GM23248 (cell line): ENCODE results near the gene IQSEC3. TPM values are rescaled to one million over a fixed set of nuclear protein-coding genes. Genes with fewer than 3 reads are reported as not detected.

Source experiments
- DNase-seq: peaks from one replicate; pipeline ENCODE4 v3.0.0-alpha.2; 2015
- H2AFZ ChIP-seq: fragments of 200-600 bp; sonication (generic); 2 replicates; pipeline ENCODE4 v1.6.1; 2016; ENCODE audit warnings: antibody characterized with exemption
- H3F3A ChIP-seq: fragments of 200-600 bp; sonication (generic); 2 replicates; pipeline ENCODE4 v1.6.1; 2016; ENCODE audit warnings: mild to moderate bottlenecking, antibody characterized with exemption, mixed run types; ENCODE audit not compliant: insufficient read depth
- H3K27ac ChIP-seq: fragments of 200-600 bp; sonication (generic); 2 replicates; pipeline ENCODE4 v1.5.1; 2016; ENCODE audit warnings: mild to moderate bottlenecking
- H3K27me3 ChIP-seq: fragments of 200-600 bp; sonication (generic); replicated peaks from 2 replicates; pipeline ENCODE4 v1.6.1; 2016; ENCODE audit warnings: mild to moderate bottlenecking; ENCODE audit not compliant: insufficient read depth
- H3K36me3 ChIP-seq: fragments of 200-600 bp; sonication (generic); 2 replicates; pipeline ENCODE4 v1.6.1; 2016; ENCODE audit warnings: low read depth, mild to moderate bottlenecking
- H3K4me1 ChIP-seq: fragments of 200-600 bp; sonication (generic); 2 replicates; pipeline ENCODE4 v1.6.1; 2016; ENCODE audit warnings: mild to moderate bottlenecking; ENCODE audit not compliant: insufficient read depth
- H3K4me2 ChIP-seq: fragments of 200-600 bp; sonication (generic); one replicate; pipeline ENCODE4 v1.6.1; 2016; ENCODE audit warnings: mild to moderate bottlenecking; ENCODE audit not compliant: unreplicated experiment
- H3K4me3 ChIP-seq: fragments of 200-600 bp; sonication (generic); 2 replicates; pipeline ENCODE4 v1.5.1; 2016; ENCODE audit warnings: mild to moderate bottlenecking
- H3K79me2 ChIP-seq: fragments of 200-600 bp; sonication (generic); 2 replicates; pipeline ENCODE4 v1.6.1; 2016; ENCODE audit warnings: mild to moderate bottlenecking; ENCODE audit not compliant: insufficient read depth
- H3K9ac ChIP-seq: fragments of 200-600 bp; sonication (generic); 2 replicates; pipeline ENCODE4 v1.6.1; 2016; ENCODE audit warnings: mild to moderate bottlenecking
- H3K9me2 ChIP-seq: fragments of 200-600 bp; sonication (generic); 2 replicates; pipeline ENCODE4 v1.6.1; 2016; ENCODE audit warnings: mixed run types, mild to moderate bottlenecking, moderate library complexity; ENCODE audit not compliant: insufficient read depth
- H3K9me3 ChIP-seq: fragments of 200-600 bp; sonication (generic); one replicate; pipeline ENCODE4 v1.6.1; 2017; ENCODE audit warnings: low read depth
- H4K20me1 ChIP-seq: fragments of 200-600 bp; sonication (generic); 2 replicates; pipeline ENCODE4 v1.6.0; 2016; ENCODE audit not compliant: insufficient read depth
- EZH2 ChIP-seq: fragments of 200-600 bp; sonication (generic); IDR thresholded peaks from 2 replicates; pipeline ENCODE4 v1.6.1; 2018; ENCODE audit warnings: antibody characterized with exemption, mild to moderate bottlenecking; ENCODE audit not compliant: insufficient read depth, poor library complexity, severe bottlenecking
- EZH2phosphoT487 ChIP-seq: fragments of 200-600 bp; sonication (generic); IDR thresholded peaks from 2 replicates; pipeline ENCODE4 v1.6.1; 2018; ENCODE audit warnings: antibody characterized with exemption, moderate library complexity, mild to moderate bottlenecking, low read depth; ENCODE audit not compliant: insufficient read depth
- WGBS, 2 experiments: methylation state at CpG; one replicate each; pipeline ENCODE4 v1.1.6; 2015 to 2017; ENCODE audit warnings: low lambda C conversion rate in 2 of 2, low coverage in 1 of 2; ENCODE audit errors: missing lambda C conversion rate in 2 of 2; 5-methylcytosine and 5-hydroxymethylcytosine counted together
- in situ Hi-C: fragments of 300-500 bp; cut with MboI; formaldehyde crosslinking; loops from 2 replicates; pipeline ENCODE4 v1.15.0; 2020
- polyA plus RNA-seq: library from polyadenylated mRNA; unstranded; fragments of >200 nt; fragmentation: Nextera tagmentation; extraction: Ambion mirVana; gene quantifications from 2 replicates; pipeline ENCODE4 v1.2.1, GENCODE V29; 2016
- total RNA-seq: library from RNA; depleted of rRNA; stranded (reverse); fragments of >200 nt; shearing (Covaris generic); gene quantifications from 2 replicates; pipeline ENCODE4 v1.2.3, GENCODE V29; 2014

The IQSEC3 gene
- total and polyA plus RNA-seq, 2 experiments from 2014 or later, result not detected

DNA sequence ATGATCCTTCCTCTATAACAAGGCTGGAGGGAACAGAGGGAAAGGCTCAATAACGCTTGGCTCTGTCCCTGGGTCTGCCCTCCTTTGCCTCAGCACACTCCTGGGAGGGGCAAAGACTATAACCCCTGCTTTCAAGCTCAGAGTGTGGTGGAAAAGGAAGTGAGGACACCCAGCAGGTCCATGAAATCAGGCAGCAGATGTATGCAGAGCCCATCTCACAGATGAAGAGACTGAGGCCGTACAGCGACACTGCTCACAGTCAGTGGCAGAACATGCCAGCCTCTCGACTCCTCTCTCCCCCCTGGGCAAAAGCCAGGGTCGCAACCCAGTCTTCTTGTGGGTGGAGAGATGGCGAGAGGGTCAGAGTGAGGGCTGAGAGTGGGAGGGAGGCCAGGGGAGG lies 107.6 kb downstream of the IQSEC3 start:
- Histone ChIP-seq H3K9me3 (no peaks in the 10 kb centered on the region), H3K9ac (no peak overlapping the region), H3K4me2 (no peak overlapping the region), H3K27me3 (peaks cover 13% of the 10 kb centered on the region), H4K20me1 (no peaks in the 10 kb centered on the region), H2AFZ (no peak overlapping the region), H3K9me2 (no peaks in the 10 kb centered on the region), H3K4me1 (peaks cover 6% of the 10 kb centered on the region), H3F3A (no peaks in the 10 kb centered on the region), H3K79me2 (no peaks in the 10 kb centered on the region), H3K4me3 (no peak overlapping the region), H3K27ac (no peak overlapping the region), H3K36me3 (no peaks in the 10 kb centered on the region)
- no peak for DNase-seq
- TF ChIP-seq EZH2 (no peak), EZH2phosphoT487 (no peak)
- in situ Hi-C loops, result no loop called here
- 53 to 60% methylated on average over 6 of the region's 6 CpGs for WGBS, 2 experiments

DNA sequence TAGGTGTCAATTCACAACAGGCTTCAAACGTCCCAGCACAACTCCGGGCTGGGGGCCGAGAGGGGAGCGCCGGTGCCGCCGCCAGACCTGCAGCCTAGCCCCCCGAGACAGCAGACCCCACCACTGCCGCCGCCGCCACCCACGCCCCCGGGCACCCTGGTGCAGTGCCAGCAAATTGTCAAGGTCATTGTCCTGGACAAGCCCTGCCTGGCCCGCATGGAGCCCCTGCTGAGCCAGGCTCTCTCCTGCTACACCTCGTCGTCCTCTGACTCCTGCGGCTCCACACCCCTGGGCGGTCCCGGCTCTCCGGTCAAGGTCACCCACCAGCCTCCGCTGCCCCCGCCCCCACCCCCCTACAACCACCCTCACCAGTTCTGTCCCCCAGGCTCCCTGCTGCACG lies 108.0 kb downstream of the IQSEC3 start:
- H3K4me2 ChIP-seq, result no peak overlapping the region
- 74 to 77% methylated on average over 16 to 23 of the region's 23 CpGs for WGBS, 2 experiments

DNA sequence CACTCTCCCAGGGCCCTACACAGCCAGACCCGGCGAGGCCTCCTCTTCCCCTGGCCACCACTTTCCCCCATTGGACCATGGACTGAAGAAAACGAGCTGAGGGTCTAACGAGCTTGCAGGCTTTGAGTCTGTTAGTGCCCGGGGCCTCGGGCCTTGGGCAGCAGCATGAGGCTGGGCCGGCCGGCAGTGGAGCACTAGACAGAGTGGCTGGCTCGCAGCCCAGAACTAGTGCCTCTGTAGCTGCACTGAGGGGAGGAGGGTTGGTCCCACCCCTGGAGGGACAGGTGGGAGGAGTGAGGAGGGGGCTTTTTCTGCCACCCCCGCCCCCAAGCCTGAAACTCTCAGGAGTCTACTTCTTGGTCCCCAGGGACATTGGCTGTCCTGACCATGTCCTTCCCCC lies 108.7 kb downstream of the IQSEC3 start:
- TF ChIP-seq EZH2phosphoT487 (no peak), EZH2 (no peak)
- Histone ChIP-seq H3K4me1 (peaks cover 6% of the 10 kb centered on the region), H3K4me2 (no peak overlapping the region), H3K9ac (no peak overlapping the region), H3K9me3 (no peaks in the 10 kb centered on the region), H3K36me3 (no peaks in the 10 kb centered on the region), H3K4me3 (no peak overlapping the region), H3K79me2 (no peaks in the 10 kb centered on the region), H2AFZ (no peak overlapping the region), H3K27ac (no peak overlapping the region), H4K20me1 (no peaks in the 10 kb centered on the region), H3K9me2 (no peaks in the 10 kb centered on the region), H3F3A (no peaks in the 10 kb centered on the region), H3K27me3 (peaks cover 9% of the 10 kb centered on the region; the same call in 1 of the 2 replicates)
- in situ Hi-C loops, result no loop called here
- 37 to 42% methylated on average over 9 to 10 of the region's 10 CpGs for WGBS, 2 experiments
- peak; percentile 19 for DNase-seq

More for the DNA sequence above, 108.0 kb downstream of the IQSEC3 start:
- H3K9me3 ChIP-seq, result no peaks in the 10 kb centered on the region
- no peak overlapping the region for H3K4me3 ChIP-seq
- in situ Hi-C loops, result no loop called here
- H3K36me3 ChIP-seq, result no peaks in the 10 kb centered on the region
- H3K9me2 ChIP-seq, result no peaks in the 10 kb centered on the region
- no peak for TF ChIP-seq EZH2
- no peak for TF ChIP-seq EZH2phosphoT487
- H3K27me3 ChIP-seq, result peaks cover 9% of the 10 kb centered on the region; the same call in 1 of the 2 replicates
- H3K4me1 ChIP-seq, result peaks cover 6% of the 10 kb centered on the region
- H3K9ac ChIP-seq, result no peak overlapping the region
- H2AFZ ChIP-seq, result no peak overlapping the region
- DNase-seq, result no peak
- no peaks in the 10 kb centered on the region for H3K79me2 ChIP-seq
- H4K20me1 ChIP-seq, result no peaks in the 10 kb centered on the region
- H3F3A ChIP-seq, result no peaks in the 10 kb centered on the region
- H3K27ac ChIP-seq, result no peak overlapping the region

DNA sequence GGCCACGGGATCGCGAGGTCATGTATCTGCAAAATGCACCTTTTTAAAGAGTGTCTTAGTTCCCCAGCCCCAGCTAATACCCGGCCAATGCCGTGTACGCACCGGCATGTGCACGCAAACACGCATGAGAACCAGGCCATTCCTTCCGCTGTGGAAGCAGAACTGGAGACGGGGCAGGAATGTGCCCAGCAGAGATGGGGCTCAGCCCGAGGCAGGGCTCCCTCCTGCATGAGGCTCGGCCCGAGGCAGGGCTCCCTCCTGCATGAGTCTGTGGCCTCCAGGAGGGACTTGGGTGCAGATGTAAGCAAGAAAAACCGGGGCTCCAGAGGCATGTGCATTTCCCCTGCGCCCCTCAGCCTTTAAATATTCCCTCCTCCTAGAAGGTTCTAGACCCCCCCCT lies 109.2 kb downstream of the IQSEC3 start:
- peaks cover 9% of the 10 kb centered on the region; the same call in 1 of the 2 replicates for H3K27me3 ChIP-seq
- no peaks in the 10 kb centered on the region for H3K9me2 ChIP-seq
- TF ChIP-seq EZH2phosphoT487 (no peak), EZH2 (no peak)
- no peak overlapping the region for H3K27ac ChIP-seq
- no peaks in the 10 kb centered on the region for H3F3A ChIP-seq
- no peaks in the 10 kb centered on the region for H3K9me3 ChIP-seq
- H3K4me2 ChIP-seq, result no peak overlapping the region
- H4K20me1 ChIP-seq, result no peaks in the 10 kb centered on the region
- no peak overlapping the region for H3K4me3 ChIP-seq
- H3K9ac ChIP-seq, result no peak overlapping the region
- no peak for DNase-seq
- no peaks in the 10 kb centered on the region for H3K36me3 ChIP-seq
- H3K4me1 ChIP-seq, result peaks cover 6% of the 10 kb centered on the region
- WGBS, 2 experiments, result 72 to 87% methylated on average over 15 to 16 of the region's 16 CpGs
- in situ Hi-C loops, result no loop called here
- H3K79me2 ChIP-seq, result no peaks in the 10 kb centered on the region
- H2AFZ ChIP-seq, result no peak overlapping the region
